HG02642 (cell line): Measurements from ENCODE around the gene STK10.

Experiments
- ATAC-seq: cut with Tn5 transposase; IDR thresholded peaks from one replicate; pipeline ENCODE4 v1.9.1; 2021; ENCODE audit warnings: mild to moderate bottlenecking; ENCODE audit not compliant: unreplicated experiment, poor library complexity

Gene STK10

DNA sequence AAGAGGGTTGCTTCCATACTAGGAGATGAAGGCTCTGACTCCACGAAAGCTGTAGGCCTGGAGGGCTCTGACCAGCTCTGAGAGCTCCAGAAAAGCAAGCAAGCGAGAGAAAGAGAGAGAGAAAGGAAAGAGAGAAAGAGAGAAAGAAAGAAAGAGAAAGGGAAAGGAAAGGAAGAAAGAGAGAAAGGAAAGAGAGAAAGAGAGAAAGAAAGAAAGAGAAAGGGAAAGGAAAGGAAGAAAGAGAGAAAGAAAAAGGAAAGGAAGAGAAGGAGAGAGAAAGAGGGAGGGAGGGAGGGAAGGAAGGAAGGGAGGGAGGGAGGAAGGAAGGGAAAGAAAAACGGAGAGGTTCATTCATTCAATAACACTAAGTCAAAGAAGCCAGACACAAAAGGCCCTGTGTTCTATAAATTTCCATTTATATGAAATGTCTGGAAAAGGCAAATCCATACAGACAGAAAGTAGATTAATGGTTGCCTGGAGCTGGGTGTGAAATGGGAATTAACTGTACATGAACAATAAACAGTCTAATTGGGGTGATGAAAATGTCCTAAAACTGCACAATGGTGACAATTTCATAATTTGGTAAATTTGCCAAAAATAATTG, 1.8 kb upstream of the STK10 start:
- ATAC-seq: no peak

DNA sequence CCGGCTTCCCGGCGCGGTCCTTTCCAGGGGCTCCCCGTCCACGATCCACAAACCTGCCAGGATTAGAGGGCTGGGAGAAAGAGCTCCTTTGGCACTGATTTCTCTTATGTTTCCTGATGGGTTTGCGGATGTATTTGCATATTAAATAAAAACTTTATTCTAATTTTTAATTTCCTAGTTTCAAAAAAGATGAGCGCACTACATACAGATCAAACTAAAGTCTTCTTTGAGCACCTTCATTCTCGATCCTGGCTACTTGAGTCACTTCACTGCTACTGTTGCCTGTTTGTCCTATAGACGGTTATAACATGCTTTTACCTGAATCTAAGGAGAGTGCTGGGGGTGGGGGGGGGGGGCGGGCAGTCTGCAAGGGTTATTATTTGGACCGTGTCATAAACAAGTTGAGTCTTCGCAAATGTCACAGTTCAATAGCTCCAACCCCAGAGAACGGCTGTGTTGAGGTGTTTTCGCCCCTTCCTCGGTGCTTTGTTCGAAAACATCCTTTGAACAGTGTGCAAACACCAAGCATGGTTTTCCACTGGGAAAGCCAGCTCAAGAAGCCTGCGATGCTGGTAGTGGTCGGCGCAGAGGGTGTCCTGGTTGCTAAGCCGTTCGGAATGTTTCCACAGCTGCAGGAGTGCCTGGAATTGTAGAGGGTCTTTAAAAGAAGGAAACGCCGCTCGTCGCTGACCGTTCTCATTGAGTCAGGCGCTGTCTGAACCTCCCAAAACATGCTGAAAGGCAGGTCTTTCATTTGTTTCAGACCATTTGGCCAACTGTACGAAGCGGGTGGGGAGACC, 1.1 kb upstream of the STK10 start:
- ATAC-seq: no peak

DNA sequence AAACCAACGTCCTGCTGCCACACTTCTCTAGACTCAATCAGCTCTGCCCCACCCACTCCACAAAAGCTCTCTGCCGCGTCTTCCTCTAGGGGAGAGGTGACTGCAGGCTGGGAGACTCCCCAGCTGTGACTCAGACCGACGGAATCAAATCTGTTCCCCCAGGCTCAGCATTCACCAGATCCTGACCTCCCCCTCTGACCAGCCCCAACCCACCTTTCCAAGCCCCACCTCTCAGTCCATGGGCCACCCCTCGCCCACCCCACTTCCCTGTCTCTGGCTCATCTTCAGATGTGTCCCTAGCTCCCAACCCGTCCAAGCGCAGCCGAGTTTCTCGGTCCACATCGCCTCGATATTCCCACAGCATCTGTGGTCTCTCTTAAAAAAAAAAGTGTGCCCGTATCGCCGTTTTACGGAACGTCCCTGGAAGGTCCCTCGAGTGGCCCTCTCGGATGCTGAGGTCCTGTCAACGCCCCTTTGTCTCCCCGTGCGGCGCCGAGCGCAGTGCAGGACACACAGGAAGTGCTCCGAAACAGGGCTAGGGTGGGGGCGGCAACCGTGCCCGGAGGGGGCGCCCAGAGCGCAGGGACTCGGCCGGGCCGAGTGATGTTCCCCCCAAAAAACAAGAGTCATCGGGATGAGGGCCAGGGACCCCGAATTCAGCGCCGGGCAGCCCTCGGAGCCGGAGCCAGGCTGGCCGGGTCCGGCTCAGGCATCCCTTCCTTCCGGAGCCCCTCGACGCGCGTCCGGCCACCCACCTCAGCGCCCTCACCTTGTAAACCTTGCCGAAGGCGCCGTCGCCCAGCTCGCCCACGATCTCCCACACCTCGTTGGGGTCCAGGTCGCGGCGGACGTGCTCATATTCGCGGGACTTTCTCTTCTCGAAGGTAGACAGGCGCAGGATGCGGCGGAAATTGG, 649 bp downstream of the STK10 start:
- ATAC-seq: peak; percentile 30

DNA sequence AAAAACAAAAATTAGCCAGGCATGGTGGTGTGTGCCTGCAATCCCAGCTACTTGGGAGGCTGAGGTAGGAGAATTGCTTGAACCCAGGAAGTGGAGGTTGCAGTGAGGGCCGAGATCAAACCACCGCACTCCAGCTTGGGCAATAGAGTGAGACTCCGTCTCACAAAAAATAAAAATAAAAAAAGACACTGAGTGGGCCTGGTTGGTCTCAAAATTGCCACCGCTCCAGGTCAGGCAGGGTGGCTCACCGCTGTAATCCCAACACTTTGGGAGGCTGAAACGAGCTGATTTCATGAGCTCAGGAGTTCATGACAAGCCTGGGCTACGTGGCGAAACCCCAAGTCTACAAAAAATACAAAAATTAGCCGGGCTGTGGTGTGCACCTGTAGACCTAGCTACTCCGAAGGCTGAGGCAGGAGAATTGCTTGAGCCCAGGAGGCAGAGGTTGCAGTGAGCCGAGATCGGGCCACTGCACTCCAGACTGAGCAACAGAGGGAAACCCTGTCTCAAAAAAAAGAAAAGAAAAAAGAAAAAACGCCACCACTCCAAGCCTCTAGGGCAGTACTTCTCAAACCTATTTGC, 1.8 kb downstream of the STK10 start:
- no peak for ATAC-seq

DNA sequence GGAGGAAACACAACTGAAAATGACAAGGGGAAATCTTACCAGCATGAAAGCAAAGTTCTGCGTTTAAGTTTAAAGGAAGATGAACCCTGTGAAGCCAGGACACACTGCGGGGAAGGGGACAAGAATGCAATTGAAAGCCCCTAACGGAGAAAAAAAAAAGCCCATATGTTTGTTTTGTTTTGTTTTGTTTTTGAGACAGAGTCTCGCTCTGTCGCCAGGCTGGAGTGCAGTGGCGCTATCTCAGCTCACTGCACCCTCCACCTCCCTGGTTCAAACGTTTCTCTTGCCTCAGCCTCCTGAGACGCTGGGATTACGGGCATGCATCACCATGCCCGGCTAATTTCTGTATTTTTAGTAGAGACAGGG, 2.9 kb downstream of the STK10 start:
- no peak for ATAC-seq

DNA sequence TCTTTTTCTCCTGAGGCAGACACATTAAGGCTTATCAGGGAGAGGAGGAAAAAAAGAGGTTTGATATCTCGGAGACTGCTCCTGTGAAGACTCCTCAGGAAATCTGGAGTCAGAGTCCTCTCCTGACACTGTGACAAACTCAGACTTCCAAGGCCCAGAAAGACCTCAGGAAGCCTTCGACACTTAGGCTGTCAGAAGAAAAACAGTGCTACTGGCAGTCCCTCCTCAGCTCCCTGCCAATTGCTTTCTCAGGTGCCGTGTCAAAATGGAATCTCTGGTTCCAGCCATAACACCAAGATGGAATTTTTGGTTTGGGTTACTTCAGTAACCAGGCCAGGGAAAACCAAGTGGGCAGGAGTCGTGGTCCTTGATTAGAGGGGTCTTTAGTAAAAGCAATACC, 4.1 kb downstream of the STK10 start:
- ATAC-seq: no peak

DNA sequence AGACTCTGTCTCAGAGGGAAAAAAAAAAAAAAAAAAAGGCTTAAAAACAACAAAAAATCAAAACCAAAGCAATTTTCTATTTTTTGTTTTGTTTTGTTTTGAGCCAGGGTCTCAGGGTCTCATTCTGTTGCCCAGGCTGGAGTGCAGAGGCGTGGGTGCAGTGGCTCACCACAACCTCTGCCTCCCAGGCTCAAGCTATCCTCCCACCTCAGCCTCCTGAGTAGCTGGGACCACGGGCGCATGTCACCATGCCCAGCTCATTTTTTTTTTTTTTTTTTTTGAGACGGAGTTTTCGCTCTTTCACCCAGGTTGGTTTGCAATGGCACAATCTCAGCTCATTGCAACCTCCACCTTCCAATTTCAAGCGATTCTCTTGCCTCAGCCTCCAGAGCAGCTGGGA, 5.7 kb downstream of the STK10 start:
- ATAC-seq: no peak

DNA sequence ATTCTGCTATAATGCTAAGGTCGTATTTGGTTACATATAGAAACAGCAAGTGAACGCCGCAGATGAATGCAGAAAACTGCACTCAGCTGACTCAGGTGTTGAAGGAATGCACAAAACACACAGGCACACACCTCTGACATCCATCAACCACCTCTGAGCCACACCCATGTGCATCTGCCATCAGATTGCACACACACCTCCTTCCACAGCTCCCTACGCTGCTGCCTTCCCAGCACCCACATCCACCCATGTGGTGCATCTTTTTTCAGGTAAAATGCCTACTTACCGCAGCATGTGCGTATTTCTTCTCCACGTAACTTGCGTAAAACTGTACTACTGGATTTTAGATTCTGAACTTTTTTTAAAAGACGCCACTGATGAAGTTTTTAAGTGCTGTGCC, 7.1 kb downstream of the STK10 start:
- ATAC-seq: no peak

DNA sequence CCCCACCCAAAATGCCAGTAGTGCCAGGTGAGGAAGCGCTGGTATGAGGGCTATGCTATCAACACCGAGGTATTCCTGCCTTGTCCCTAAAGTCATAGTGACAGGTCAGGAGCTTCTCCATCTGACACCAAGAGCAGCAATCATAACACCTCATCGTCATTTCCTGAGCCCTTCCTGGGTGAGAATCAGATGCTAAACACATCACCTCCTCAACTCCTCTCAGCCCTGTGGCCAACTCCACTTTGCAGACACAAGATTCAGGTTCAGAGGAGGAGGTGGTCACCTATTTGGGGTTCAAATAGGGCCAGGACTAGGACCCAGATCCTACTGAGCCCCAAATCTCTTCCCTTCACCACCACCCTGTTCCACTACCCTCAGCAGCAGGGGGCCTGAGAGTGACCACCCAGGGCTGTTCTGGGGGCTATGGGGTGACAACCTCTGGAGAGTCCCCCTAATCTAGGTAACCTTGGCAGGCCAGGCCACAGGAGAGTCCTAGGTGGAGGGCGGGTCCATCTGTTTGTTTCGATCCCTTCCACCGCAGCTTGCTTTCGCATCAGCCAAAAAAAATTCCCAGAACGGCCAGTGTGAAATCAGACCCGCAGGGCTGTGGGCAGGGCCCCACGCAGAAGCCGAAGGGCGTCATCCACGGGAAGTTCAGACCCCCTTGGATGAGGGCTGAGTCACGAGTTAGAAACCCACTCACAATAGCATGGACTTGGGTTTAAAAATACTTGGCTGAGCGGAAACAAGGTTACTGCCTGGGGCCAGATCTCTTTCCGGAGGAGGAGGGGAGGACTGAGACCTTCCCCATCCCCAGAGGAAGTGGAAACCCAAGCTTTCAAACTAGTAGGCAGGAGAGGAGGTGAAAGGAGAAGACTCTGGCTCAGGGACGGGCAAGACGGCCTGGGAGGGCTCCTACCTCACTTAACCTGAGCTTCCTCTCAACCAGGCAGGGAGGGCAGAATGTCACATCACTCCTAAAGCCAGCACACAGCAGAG, 8.7 kb downstream of the STK10 start:
- ATAC-seq: peak; percentile 42

DNA sequence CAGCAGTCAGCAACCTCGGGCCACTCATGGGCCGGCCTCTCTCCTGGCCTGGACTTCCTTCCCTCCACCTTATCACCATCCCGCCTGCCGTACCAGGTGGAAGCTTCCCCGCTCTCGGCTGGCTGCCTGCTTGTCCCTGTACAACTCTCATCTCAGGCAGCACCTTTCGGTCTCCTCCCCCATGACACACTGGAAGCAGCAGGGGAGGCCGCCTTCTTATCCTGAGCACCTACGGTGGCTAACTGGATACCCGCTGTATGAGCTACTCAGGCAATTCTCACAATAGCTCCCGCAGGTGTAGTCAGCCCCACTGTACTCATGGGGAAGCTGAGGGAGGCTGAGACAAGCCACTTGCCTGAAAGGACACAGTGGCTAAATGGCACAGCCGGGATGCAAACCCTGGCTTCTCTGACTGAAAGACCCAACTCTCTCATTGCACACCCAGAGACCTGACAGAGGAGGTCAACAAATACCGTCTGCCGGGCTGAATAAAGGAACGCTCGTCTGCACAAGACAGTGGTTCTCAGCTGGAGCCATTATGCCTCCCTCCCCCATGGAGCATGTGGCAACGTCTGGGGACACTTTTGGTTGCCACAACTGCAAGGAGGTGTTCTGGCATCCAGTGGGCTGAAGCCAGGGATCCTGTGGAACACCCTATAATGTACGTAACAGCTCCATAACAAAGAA, 9.6 kb downstream of the STK10 start:
- no peak for ATAC-seq

DNA sequence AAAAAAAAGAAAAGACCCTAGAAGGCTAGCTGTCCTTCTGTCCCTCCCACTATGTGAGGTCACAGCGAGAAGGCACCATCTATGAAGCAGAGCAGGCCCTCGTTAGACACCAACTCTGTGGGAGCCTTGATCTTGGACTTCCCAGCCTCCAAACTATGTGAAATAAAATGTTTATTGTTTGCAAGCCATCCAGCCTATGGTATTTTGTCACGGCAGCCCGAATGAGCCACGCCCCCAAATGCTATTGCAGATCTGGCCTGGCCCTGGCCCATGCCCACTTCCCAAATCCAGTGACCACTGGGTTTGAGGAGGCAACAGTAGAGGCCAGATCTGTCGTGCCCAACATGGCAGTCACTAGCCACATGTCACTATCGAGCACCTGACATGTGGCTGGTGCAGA, 10.8 kb downstream of the STK10 start:
- no peak for ATAC-seq

DNA sequence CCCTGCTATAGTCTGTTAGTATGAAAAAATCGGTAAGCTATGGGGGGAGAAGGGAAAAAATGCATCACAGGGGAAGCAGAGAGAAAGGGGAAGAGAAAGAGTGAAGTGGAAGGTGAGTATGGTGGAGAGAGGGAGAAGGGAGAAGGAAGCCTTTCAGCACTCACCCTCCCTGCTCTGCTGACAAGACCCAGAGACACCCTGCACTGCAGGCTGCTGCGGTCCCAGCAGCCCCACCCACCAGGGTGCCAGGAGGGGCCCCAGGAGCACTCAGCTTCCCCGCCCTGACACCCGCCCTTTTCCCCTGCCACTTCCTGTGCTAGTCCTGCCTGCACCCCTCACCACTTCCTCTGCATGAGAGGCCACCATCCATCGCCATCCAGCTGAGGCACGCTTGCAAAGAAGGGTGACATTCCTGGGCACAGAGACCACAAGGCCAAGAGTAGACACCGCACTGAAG, 12.7 kb downstream of the STK10 start:
- ATAC-seq: peak; percentile 55

DNA sequence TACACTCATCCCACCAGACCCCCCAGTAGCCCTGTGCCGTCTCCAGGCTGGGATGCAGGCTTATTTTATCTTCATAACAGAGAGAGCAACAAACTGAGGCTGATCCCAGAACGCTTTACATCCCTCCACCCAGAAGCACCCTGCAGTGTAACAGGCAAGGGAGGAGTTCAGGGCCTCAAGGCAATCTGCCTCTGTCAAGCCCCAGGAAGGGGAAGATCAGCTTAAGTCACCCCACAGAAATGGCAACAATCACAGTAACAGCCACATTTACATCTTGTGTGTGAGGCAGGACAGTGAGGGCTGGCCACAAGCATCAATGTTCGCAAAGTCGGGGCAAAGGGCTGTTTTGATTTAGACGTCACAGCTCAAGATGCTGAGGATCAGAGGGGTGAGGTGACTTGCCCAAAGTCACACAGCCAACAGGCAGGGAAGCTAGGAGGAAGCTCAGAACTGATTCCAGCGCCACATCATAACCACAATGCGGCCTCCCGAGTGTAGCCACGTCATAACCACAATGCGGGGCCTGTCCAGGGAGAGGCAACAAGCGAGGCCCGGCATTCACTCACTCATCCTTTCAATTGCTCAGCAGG, 14.4 kb downstream of the STK10 start:
- no peak for ATAC-seq

DNA sequence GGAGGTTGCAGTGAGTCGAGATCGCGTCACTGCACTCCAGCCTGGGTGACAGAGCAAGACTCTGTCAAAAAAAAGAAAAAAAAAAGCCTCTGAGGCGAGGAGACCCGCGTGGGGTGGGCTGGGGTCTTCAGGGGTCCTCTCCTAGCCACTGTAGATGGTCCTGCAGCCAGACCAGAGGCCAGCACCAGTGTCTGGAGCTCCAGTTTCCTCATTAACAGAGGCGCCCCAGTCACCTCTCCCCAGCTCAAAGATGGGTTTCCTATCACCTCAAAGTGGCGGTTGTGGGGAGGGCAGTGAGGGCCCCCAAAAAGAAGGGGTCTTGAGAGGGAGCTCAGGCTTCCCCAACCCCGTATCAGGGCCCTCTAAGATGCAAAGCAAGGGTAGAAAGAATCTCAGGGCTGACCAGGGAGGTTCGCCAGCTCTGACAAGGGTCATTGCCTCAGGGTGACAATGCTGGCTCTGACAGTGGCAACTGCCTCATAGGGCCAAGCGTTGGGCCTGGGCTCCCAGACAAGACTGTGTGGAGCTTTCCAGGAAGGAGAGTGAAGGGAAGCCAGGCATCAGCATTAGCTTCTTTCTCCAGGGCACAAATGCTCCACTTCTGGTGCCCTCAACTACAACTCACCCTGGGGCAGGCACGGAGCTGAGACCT, 15.0 kb downstream of the STK10 start:
- ATAC-seq: no peak

DNA sequence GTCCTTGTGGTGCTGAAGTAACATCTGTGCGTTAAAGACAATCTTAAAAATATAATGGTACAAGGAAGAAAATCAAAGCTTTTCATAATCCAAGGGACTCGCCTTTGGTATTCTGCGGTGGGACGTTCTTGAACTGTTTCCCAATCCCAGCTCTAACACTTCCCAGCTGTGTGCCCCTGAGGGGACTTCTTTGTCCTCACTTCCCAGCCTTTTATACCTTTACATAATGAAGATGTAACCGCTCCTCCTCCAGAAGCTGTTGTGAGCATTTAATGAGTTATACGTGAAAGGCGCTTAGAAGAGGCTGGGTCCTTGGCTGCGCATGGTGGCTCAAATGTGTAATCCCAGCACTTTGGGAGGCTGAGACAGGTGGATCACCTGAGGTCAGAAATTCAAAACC, 16.9 kb downstream of the STK10 start:
- no peak for ATAC-seq

DNA sequence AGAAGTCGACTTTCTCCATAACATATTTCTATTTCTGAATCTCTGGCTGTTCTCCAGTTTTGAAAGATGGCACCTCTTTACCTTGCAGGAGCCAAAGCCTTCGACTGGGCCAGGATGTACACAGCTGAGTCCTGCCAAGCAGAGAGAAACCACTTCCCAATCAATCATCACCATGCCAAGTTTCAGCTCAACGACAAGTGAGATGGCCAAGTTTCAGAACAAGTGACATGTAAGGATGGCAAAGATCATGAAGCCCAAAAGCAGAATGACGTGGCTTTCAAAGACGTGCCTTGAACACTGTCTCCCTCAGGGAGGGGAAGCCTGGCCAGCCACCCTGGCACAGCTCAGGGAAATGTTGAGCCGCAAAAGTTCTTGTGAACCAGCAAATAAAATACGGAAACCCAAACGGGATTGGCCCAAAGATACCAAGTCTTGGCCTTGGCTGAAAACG, 17.7 kb downstream of the STK10 start:
- ATAC-seq: no peak

DNA sequence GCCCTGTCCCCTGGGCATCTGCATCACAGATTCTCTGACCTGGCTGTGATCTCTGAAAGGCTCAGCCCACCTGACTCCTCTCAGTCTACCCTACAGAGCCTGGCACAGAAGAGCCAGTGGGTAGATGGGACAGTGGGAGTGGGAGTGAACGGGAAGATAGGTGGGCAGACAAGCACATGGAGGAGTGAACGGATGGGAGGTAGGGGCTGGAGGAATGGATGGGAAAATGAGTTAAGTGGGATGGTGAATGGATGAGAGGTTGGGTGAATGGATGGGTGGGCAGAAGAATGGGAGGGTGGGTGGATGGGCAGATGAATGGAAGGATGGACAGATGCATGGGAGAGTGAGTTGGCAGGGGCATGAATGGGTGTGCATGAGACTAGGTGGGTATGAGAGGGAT, 18.8 kb downstream of the STK10 start:
- ATAC-seq: no peak

DNA sequence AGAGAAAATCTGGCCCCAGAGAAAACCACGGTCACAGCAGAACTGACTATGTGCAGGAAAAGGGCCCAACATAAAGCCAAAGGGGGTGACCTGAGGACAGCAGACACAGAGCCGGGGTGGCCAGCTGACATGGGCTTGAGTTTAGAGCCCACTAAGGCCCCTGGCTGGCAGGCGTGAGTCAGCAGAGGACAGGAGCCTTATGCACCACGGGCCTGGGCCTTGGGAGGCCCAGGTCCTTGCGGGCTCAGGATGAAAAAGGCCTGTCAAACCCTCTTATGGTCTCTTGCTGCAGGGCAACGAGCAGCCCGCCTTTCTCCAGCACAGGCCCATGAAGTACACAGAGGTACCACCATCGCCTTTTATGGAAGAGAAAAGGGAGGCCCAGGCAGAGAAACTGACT, 19.7 kb downstream of the STK10 start:
- ATAC-seq: no peak
